Measurements from ENCODE around the gene GOLGA5.

- TF ChIP-seq, protein P1, sequence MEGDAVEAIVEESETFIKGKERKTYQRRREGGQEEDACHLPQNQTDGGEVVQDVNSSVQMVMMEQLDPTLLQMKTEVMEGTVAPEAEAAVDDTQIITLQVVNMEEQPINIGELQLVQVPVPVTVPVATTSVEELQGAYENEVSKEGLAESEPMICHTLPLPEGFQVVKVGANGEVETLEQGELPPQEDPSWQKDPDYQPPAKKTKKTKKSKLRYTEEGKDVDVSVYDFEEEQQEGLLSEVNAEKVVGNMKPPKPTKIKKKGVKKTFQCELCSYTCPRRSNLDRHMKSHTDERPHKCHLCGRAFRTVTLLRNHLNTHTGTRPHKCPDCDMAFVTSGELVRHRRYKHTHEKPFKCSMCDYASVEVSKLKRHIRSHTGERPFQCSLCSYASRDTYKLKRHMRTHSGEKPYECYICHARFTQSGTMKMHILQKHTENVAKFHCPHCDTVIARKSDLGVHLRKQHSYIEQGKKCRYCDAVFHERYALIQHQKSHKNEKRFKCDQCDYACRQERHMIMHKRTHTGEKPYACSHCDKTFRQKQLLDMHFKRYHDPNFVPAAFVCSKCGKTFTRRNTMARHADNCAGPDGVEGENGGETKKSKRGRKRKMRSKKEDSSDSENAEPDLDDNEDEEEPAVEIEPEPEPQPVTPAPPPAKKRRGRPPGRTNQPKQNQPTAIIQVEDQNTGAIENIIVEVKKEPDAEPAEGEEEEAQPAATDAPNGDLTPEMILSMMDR (IDR thresholded peaks at IDR 0.05): no peak
- no peak for TF ChIP-seq POLR2A (IDR thresholded peaks at IDR 0.05)
- TF ChIP-seq EP300 (IDR thresholded peaks at IDR 0.05): peak; percentile 56
- TF ChIP-seq POLR2AphosphoS5 (IDR thresholded peaks at IDR 0.05): peak; percentile 46 to 78 (median 60)
These were observed 83.8 kb downstream of the GOLGA5 start for GRCh38 chr14:92877757-92878431.
